IPS-15b (cell line): Measurements from ENCODE around the gene ZFAND3.

Source experiments
- H3K27me3 ChIP-seq: one replicate; pipeline ENCODE4 v1.6.1; 2013; ENCODE audit warnings: low read length; ENCODE audit not compliant: control insufficient read depth, insufficient read depth
- H3K36me3 ChIP-seq: one replicate; pipeline ENCODE4 v1.6.1; 2013; ENCODE audit warnings: low read length; ENCODE audit not compliant: control insufficient read depth, insufficient read depth
- H3K4me1 ChIP-seq: one replicate; pipeline ENCODE4 v1.6.1; 2013; ENCODE audit warnings: mild to moderate bottlenecking, low read length; ENCODE audit not compliant: control insufficient read depth, insufficient read depth
- H3K4me3 ChIP-seq: one replicate; pipeline ENCODE4 v1.5.1; 2013; ENCODE audit warnings: low read depth, low read length
- H3K9ac ChIP-seq: one replicate; pipeline ENCODE4 v1.6.1; 2013; ENCODE audit warnings: low read depth, mild to moderate bottlenecking, low read length
- H3K9me3 ChIP-seq: one replicate; pipeline ENCODE4 v1.6.1; 2013; ENCODE audit warnings: mild to moderate bottlenecking, low read length; ENCODE audit not compliant: control insufficient read depth, insufficient read depth

Gene ZFAND3

GRCh38 chr6:37838219-37838921 lies 18.8 kb downstream of the ZFAND3 start:
- Histone ChIP-seq H3K9me3 (no peaks in the 10 kb centered on the region), H3K27me3 (no peaks in the 10 kb centered on the region), H3K4me3 (no peak overlapping the region), H3K36me3 (no peaks in the 10 kb centered on the region), H3K4me1 (no peaks in the 10 kb centered on the region), H3K9ac (no peak overlapping the region)

- no peaks in the 10 kb centered on the region for H3K36me3 ChIP-seq
- no peak overlapping the region for H3K9ac ChIP-seq
- H3K4me3 ChIP-seq: no peak overlapping the region
- H3K27me3 ChIP-seq: no peaks in the 10 kb centered on the region
- no peaks in the 10 kb centered on the region for H3K9me3 ChIP-seq
- H3K4me1 ChIP-seq: no peaks in the 10 kb centered on the region
Observed at GRCh38 chr6:37840143-37840939, 20.8 kb downstream of the ZFAND3 start.

- H3K27me3 ChIP-seq: no peaks in the 10 kb centered on the region
- H3K4me3 ChIP-seq: no peak overlapping the region
- H3K9ac ChIP-seq: no peak overlapping the region
- no peaks in the 10 kb centered on the region for H3K36me3 ChIP-seq
- no peaks in the 10 kb centered on the region for H3K4me1 ChIP-seq
- no peaks in the 10 kb centered on the region for H3K9me3 ChIP-seq
Observed at GRCh38 chr6:37840940-37841300, 21.4 kb downstream of the ZFAND3 start.

- no peaks in the 10 kb centered on the region for H3K4me1 ChIP-seq
- H3K27me3 ChIP-seq: no peaks in the 10 kb centered on the region
- no peak overlapping the region for H3K4me3 ChIP-seq
- H3K9ac ChIP-seq: no peak overlapping the region
- H3K36me3 ChIP-seq: no peaks in the 10 kb centered on the region
- H3K9me3 ChIP-seq: no peaks in the 10 kb centered on the region
Observed at GRCh38 chr6:37845026-37845911, 25.7 kb downstream of the ZFAND3 start.

- no peaks in the 10 kb centered on the region for H3K36me3 ChIP-seq
Observed at GRCh38 chr6:37845930-37846329, 26.4 kb downstream of the ZFAND3 start.

GRCh38 chr6:37847704-37848103 lies 28.2 kb downstream of the ZFAND3 start:
- H3K4me1 ChIP-seq: no peaks in the 10 kb centered on the region
- H3K4me3 ChIP-seq: no peak overlapping the region
- H3K9ac ChIP-seq: no peak overlapping the region
- H3K9me3 ChIP-seq: no peaks in the 10 kb centered on the region
- H3K36me3 ChIP-seq: no peaks in the 10 kb centered on the region
- H3K27me3 ChIP-seq: no peaks in the 10 kb centered on the region

More at GRCh38 chr6:37845930-37846329, 26.4 kb downstream of the ZFAND3 start:
- Histone ChIP-seq H3K9ac (no peak overlapping the region), H3K27me3 (no peaks in the 10 kb centered on the region), H3K4me1 (no peaks in the 10 kb centered on the region), H3K9me3 (no peaks in the 10 kb centered on the region), H3K4me3 (no peak overlapping the region)

GRCh38 chr6:37848371-37848770 lies 28.8 kb downstream of the ZFAND3 start:
- H3K9me3 ChIP-seq: no peaks in the 10 kb centered on the region
- H3K27me3 ChIP-seq: no peaks in the 10 kb centered on the region
- no peaks in the 10 kb centered on the region for H3K4me1 ChIP-seq
- no peaks in the 10 kb centered on the region for H3K36me3 ChIP-seq
- H3K9ac ChIP-seq: no peak overlapping the region
- no peak overlapping the region for H3K4me3 ChIP-seq

GRCh38 chr6:37850260-37850659 lies 30.7 kb downstream of the ZFAND3 start:
- Histone ChIP-seq H3K4me3 (no peak overlapping the region), H3K9ac (no peak overlapping the region), H3K36me3 (no peaks in the 10 kb centered on the region), H3K9me3 (no peaks in the 10 kb centered on the region), H3K27me3 (no peaks in the 10 kb centered on the region), H3K4me1 (no peaks in the 10 kb centered on the region)

- H3K36me3 ChIP-seq: no peaks in the 10 kb centered on the region
- no peaks in the 10 kb centered on the region for H3K4me1 ChIP-seq
- H3K9me3 ChIP-seq: no peaks in the 10 kb centered on the region
- no peaks in the 10 kb centered on the region for H3K27me3 ChIP-seq
- H3K4me3 ChIP-seq: no peak overlapping the region
- H3K9ac ChIP-seq: no peak overlapping the region
Observed at GRCh38 chr6:37850728-37851285, 31.3 kb downstream of the ZFAND3 start.

GRCh38 chr6:37851997-37852524 lies 32.5 kb downstream of the ZFAND3 start:
- no peaks in the 10 kb centered on the region for H3K36me3 ChIP-seq
- H3K9ac ChIP-seq: no peak overlapping the region
- no peaks in the 10 kb centered on the region for H3K4me1 ChIP-seq
- H3K9me3 ChIP-seq: no peaks in the 10 kb centered on the region
- no peak overlapping the region for H3K4me3 ChIP-seq
- no peaks in the 10 kb centered on the region for H3K27me3 ChIP-seq

GRCh38 chr6:37856285-37856684 lies 36.8 kb downstream of the ZFAND3 start:
- Histone ChIP-seq H3K9ac (no peak overlapping the region), H3K27me3 (no peaks in the 10 kb centered on the region), H3K4me3 (no peak overlapping the region), H3K4me1 (peaks cover 5% of the 10 kb centered on the region), H3K9me3 (no peaks in the 10 kb centered on the region), H3K36me3 (no peaks in the 10 kb centered on the region)
